HG02759 (cell line): ENCODE results near the gene NOL4L.

Experiments used
- ATAC-seq: cut with Tn5 transposase; IDR thresholded peaks from one replicate; pipeline ENCODE4 v1.9.1; 2021; ENCODE audit warnings: mild to moderate bottlenecking, moderate library complexity; ENCODE audit not compliant: unreplicated experiment

Gene NOL4L

DNA sequence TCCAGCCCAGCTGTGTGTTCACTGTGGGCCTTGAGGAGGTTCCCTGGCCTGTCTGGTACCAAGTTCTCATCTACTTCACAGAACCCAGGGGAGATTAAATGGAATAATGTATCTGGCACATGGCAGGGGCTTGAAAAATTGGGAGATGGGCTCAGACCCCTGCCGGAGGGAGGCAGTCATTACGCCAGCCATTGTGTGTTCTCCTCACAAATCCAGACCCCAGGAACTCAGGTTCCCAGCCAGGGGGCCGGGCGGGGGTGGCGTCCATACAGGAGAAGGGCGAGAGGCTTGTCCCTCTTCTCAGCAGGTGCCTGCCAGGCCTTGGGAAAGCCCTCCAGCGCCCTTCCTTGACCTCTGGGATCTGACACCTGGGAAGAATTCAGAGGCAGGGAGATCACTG, 8.1 kb downstream of the NOL4L start:
- ATAC-seq, result no peak

DNA sequence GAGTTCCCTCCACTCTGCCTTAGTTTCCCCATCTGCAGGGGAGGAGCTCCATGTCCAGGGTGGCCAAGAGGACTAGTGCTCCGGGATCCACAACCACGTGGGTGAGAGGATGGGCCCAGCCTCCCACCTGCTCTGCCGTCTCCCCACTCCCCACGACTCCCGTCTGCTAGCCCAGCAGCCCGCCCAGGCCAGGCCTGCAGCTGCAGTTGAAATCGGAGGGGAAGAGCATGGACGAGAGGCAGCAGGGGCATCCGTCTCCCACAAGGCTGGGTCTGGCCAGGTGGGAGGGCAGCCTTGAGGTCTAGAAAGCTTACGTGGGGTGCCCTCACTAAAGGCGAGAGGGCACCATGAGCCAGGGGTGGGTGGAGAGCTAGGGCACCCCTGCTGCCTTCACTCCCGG, 8.6 kb downstream of the NOL4L start:
- no peak for ATAC-seq

DNA sequence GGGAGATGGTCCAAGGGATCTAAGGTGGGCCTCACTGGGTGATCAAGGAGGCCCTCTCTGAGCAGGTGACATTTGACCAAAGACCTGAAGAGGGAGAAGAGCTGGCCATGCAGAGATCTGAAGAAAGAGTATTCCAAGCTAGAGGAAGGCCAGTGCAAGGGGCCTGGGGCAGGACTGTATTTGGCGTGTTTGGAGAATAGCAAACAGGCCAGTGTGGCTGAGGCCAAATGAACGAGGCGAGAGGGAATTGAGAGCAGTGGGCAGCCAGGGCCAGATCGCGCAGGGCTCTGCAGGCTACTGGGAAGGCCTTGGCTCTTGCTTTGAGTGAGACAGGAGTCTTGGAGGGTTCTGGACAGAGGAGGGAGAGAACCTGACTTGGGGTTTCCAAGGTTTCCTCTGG, 9.3 kb downstream of the NOL4L start:
- no peak for ATAC-seq

DNA sequence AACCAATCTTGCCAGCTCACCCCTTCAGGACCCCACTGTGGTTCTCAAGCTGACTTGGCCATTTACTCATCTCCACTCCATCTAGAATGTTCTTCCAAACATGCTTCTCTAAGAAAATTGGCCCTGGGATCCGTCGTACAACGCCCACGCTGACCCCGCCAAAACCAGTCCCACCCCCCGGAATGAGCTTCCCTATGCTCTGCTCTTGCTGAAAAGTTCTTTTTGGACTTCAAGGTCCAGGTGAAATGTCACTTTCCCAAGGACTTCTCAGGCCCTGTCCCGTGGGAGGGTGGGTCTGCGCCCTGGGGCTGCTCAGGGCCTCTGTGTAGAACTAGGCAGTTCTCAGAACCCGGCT, 9.9 kb downstream of the NOL4L start:
- no peak for ATAC-seq

DNA sequence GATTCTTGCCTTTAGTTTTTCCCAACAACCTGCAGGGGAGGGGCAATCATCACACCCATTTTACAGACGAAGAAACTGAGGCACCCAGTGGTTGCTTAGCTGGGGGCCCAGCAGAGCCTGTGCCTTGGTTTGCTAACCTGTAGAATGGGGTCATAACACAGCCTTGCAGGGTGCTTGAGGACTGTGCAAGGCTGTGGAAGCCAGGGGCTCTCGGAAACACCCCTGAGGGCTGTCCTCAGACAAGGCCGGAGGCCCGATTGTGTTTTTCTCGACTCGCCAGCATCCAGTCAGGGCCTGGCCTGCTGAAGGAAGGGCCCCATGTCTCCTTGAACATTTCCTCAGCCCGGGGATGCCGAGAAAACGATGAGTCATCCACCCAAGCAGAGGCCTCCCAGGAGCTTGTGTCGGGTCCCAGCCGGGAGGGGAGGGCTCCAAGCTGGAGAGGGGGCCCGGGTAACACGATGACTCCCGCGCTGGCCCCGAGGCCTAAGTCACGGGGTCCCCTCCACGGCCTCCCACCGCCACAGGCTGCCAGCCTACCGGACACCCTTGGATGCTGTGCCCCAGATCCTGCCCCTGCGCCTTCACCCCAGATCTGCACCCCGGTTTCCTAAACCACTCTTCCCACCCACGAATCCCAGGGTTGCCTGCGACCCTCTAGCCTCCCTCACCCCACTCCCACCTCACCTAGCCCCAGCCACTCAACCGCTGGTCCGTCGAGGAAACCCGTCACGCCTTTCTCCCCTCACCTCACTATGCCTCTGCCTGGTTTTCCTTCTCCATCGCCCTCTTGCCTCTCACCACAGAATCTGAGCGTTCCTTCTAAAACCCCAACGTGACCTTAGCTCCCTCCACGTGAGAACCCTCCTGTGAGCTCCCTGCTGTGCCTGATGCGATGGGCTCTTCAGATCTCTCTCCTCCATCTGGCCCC, 10.6 kb downstream of the NOL4L start:
- no peak for ATAC-seq

DNA sequence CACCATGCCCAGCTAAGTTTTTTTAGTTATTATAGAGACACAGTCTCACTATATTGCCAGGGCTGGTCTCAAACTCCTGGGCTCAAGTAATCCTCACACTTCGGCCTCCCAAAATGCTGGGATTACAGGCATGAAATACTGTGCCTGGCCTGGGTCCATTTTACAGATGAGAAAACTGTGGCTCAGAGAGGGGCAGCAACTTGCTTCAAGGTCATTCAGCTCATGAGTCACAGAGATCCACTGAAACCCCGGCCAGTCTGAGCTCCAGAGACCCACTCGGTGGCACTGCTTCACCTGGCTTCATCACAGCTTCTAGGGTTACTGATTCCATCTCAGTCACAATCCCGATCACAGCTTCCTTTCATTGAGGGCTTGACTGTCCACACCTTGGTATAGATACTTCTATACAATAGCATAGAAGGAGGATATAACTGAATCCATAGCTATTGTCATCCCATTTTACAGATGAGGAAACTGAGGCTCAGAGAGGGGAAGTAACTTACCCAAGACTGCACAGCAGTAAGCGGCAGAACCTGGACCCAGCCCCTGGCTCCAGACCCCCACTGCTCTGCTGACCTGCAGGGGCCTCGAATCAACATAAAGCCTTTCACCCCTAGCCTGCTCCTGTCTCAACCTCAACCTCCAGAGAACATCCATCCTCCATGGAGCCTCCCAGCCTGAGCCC, 11.8 kb downstream of the NOL4L start:
- ATAC-seq, result no peak

DNA sequence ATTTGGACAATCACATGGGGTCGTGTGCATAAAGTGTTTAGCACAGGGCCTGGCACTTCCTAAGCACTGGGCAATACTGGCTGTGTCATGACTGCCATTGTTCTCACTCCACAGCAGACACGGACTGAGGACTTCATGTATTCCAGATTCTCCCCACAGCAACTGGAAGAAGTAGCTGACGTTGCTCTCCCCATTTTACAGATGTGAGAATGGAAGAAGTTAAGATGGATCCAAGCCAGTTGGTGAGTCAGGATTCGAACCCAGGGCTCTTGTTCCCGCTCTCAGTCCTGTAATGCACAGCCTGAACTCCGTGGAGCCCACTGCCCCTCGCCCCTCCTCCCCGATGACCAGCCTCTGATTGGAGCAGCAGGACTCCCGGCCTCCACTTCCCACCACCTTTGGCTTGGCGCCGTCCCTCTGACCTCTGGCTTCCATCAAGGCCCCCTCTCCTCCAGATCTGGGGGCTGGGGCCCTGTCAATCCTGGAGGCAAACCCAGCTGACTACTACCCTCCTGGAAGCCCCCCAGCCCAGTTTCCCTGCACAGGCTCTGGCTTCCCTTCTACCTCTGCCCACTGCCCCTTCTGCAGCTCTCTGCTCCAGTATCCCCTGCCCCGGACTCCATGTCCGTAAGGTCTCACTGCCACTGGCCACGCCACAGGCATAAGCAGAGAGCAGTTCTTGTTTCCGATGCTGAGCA, 12.7 kb downstream of the NOL4L start:
- no peak for ATAC-seq

DNA sequence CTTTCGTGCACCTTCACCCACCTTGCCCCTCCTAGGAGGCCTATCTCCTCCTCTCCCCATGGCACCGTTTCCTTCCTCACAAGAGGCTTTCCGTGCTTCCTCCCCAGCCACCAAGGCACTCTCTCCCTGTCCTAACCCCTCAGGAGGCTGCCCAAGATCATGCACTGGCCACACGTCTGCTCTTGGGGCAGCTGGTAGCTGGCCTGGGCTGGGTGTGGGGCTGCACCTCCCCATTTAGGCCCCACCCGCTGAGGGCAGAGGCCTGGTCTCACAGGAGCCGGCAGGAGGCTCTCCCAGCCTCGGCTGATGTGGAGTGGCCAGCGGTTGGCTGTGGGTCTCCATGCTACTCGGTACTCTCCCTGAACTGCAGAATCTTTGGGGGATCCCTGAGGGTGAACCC, 13.6 kb downstream of the NOL4L start:
- no peak for ATAC-seq

DNA sequence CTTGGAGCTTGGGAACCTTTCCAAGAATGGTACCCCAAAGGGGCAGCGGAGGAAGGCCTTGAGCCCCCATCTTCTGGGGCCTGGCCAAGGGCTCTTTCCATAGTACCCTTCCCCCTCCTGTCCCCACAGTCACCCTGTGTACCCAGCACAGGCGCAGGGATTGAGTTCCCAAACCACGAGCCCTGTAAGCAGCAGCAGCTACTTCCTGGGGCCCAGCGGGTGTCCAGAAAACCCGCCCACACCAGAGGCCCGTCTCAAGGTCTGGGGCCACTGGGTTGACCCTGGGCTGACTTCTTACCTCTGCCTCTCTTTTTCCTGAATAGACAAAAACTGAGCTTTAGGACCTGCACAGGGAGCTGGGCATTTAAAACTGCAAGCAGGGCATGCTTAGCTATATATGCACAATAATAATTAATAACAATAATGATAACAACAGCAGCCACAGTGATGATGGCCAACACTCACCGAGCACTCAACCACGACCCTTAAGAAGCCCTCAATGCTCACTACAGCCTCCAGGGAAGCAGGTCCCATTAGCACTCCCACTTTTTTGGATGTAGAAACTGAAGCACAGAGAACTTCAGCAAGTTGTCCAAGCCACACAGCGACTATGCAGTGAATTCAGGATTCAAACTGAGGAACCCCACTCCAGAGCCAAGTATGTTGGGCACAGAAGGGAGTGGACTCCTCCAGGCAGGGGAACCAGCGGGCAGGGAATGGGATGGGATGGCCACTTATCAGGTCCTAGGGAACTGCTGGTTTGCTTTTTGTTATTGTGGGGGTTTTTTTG, 14.5 kb downstream of the NOL4L start:
- ATAC-seq, result no peak

DNA sequence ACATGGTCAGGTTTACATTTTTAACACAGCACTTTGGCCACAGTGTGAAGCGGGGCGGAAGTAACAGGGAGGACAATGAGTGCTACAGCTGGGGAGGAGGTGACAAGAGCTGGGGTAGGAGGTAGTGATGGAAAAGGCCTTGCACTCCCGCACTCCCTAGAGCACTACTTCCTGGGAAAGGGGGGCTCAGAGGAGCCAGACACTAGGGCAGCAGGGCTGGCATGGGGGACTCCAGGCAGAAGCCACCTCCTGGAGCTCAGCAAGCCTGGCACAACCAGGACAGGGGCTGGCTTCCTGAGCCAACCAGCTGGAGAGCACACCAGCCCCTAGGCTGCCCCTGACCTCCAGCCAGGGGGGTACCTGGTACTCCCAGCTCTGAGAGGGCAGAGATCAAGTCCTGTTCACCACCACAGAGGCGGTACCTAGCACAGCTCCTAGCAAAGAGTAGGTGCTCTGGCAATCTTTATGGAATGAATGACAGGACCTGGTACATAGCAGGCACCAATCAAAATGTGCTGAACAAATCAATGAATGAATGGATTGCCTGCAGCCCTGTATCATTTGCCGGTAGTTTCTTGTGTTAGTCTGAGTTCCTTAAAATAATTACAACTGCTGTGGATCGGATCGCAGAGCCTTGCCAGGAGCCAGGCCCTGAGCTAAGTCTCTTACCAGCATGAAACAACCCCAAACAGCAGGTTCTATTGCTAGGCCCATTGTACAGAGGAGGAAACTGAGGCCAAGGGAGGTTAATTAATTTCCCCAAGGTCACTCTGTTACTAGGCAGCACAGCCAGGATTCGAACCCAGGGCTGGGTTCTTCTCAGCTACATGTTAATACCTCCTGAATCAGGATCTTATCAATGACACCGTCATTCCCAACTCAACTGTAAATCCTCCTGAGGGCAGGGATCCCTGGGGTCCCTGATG, 15.5 kb downstream of the NOL4L start:
- no peak for ATAC-seq

DNA sequence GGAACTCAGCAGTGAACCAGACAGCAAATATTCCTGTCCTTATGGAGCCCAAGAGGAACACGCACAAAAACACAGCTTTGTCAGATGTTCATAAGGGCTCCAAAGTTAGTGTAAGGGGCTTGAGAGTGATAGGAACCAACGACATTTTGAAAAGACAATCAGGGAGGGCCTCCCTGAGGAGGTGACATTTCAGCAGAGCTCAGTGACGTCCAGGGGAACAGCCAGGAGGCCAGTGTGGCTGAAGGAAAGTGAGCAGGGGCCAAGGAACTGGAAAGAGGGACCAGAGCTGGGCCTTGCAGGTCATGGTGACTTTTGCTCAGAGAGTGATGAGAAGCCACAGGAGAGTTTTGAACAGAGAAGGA, 16.1 kb downstream of the NOL4L start:
- no peak for ATAC-seq

DNA sequence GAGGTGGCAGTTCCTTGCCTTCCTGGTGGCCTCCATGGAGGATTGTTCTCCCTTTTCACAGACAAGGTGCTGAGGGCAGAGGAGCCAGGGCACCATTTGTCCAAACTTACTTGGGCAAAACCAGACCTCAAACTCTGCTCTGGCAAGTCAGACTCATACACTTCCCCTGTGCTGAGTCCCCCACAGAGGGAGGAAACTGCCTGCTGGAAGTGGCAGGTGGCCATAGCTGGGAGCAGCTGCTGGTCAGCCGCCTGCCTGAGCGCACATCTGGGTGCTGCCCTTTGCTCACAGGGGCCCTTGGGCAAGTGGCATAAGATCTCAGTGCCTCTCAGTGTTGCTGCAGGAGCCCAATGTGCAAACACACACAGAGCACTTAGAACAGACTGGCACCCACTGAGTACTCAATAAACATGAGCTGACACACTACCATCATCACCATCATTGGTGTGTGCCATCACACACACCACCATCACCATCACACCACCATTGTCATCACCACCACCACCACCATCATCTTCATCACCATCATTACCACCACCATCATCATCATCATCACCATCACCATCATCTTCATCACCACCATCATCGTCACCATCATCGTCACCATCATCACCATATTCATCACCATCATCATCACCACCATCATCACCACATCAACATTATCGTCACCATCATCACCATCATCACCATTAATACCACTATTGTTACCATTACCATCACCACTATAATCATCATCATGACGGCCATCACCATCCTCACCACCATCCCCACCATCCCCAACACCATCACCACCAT, 17.6 kb downstream of the NOL4L start:
- ATAC-seq, result no peak

DNA sequence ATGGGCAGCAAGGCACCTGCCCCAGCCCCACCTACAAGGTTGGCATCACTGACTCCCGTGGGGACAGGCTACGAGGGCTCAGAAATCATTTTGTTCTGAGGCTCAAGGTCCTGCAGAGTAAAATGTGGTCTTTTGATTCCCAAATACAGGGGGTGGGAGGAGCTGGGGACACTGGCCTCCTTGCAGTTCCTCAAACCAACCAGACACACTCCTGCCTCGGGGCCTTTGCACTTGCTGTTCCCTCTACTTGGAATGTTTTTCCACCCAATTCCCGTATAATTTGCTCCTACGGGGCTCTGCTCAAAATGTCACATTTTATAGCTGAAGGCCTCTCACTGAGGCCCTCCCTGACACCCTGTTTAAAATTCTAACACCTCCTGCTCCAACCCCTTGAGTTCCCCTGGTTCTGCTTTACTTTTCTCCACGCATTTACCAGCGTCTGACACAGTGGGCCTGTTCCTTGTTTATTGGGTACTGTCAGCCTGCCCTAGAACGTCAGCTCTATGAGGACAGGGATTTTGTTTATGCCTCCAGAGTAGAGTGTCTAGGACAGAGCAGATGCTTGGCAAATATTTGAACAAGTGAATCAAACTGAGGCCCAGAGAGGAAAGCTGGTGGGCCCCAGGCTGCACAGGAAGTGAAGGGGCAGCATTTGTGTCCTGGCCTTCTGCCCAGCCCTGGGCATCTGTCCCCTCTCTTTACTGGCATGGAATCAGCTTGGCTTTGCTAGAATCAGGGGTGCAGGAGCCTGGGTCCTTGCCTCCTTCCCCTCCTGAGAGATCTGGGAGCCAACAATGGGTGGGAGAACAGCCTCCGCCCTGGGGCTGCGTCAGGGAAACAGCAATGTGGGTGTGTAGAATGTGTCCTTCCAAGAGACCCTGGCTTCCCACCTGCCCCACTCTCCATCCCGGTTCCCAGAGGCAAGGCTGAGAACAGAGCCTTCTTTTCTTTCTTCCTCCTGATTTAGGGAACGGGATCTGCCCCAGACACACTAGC, 18.5 kb downstream of the NOL4L start:
- ATAC-seq, result no peak

DNA sequence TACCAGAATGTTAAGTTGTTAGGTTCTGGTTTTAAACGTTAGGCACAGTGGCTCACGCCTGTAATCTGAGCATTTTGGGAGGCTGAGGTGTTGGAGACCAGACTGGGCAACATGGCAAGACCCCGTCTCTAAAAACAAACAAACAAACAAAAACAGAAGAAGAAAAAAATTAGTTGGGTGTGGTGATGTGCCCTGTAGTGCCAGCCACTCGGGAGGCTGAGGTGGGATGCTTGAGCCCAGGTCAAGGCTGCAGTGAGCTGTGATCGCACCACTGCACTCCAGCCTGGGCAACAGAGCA, 19.4 kb downstream of the NOL4L start:
- no peak for ATAC-seq

DNA sequence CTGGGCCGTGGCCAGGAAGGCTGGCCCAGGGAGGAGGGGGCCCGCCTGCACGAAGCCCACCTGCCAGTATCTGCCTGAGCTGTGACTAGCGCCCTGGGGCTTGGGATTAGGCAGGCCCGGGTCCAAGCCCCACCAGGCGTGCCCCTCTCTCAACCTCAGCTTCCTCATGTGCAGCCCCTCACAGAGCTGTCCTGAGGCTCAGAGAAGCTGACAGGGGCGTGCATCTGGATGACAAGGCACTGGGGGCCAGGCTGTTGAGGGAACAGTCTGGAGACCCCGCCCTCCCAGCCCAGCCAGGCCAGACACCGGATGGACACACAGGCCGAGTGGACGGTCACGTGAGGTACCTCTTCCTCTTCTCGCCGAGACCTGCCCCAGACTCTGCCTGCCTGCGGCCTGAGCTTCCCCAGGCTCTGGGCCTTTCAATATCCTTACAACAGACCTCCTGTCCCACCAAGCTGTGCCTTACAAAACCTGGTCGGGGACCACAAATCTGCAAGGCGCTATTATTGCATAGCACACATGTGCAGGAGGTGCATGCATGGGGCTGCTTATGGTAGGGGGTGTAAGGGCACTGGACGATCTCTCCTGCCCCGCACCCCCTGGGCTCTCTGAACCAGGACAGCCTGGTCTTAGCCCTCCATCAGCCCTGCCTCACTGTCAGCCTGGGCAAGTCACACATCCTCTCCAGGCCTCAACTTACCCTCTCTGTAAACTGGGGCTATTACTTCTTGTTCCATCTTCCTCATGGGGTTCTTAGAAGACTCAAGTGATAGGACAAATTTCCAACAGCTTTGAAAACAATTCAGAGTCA, 20.0 kb downstream of the NOL4L start:
- ATAC-seq, result no peak

DNA sequence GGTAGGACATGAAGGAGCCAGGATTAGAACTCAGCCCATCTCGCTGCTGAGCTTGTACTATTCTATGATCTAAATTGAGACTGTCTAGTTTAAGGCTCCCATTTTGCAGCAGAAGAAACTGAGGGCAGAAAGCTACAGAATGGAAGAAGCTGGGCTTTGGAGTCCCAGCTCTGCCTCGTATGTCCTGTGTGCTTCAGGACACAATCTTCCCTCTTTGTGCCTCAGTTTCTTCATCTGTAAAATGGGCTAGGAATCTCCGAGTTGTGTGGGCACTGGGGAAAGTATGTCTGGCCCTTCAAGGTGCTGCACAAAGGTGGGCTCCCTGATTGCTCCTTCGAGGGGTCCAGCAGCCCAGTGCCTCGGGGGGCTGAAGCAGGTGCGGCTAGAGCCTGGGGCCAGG, 20.7 kb downstream of the NOL4L start:
- no peak for ATAC-seq
